Muscle of leg (tissue), 11 donors: ENCODE measurements around the gene HBG2. TPM values are rescaled to one million over a fixed set of nuclear protein-coding genes. Genes with fewer than 3 reads are reported as not detected.

Source experiments
- DNase-seq: peaks from one replicate; pipeline ENCODE4 v3.0.0; 2013
- H3K27ac ChIP-seq: one replicate; pipeline ENCODE4 v1.5.1; 2013; ENCODE audit warnings: mild to moderate bottlenecking, low read length, control low read depth
- H3K27me3 ChIP-seq: one replicate; pipeline ENCODE4 v1.6.1; 2013; ENCODE audit warnings: low read length; ENCODE audit not compliant: control insufficient read depth, insufficient read depth
- H3K36me3 ChIP-seq: one replicate; pipeline ENCODE4 v1.6.1; 2013; ENCODE audit warnings: low read length; ENCODE audit not compliant: control insufficient read depth, insufficient read depth
- H3K4me1 ChIP-seq: one replicate; pipeline ENCODE4 v1.6.1; 2013; ENCODE audit warnings: low read length; ENCODE audit not compliant: control insufficient read depth, insufficient read depth
- H3K4me3 ChIP-seq: one replicate; pipeline ENCODE4 v1.5.1; 2013; ENCODE audit warnings: low read length, control low read depth
- H3K9me3 ChIP-seq: replicated peaks from 2 replicates; pipeline ENCODE4 v1.6.1; 2013; ENCODE audit warnings: low read depth, low read length; ENCODE audit not compliant: control insufficient read depth
- WGBS: methylation state at CpG from one replicate; pipeline ENCODE4 v1.1.5; 2013; ENCODE audit warnings: missing lambda C conversion rate; ENCODE audit not compliant: insufficient coverage; 5-methylcytosine and 5-hydroxymethylcytosine counted together
- polyA plus RNA-seq, 8 donors: library from polyadenylated mRNA; unstranded; fragments of 120-200 nt; gene quantifications; one replicate each; pipeline versions ENCODE4 v1.2.1 to v1.2.3, GENCODE V29; 2013; ENCODE audit warnings: inconsistent platforms in 1 of 8, low replicate concordance in 1 of 8; ENCODE audit not compliant: insufficient read length in 8 of 8, insufficient read depth in 1 of 8
- total RNA-seq: library from RNA; stranded (reverse); fragments of 120-200 nt; gene quantifications from one replicate; pipeline ENCODE4 v1.2.4, GENCODE V29; 2013

The HBG2 gene
- total and polyA plus RNA-seq, 9 donors: 2,843 to 13,943 (median 7,757) TPM

GRCh38 chr11:5242933-5243815 is 11.4 kb downstream of the HBG2 start:
- 53% methylated on average over 4 of the region's 7 CpGs for WGBS
- no peak overlapping the region for H3K4me3 ChIP-seq
- no peaks in the 10 kb centered on the region for H3K36me3 ChIP-seq
- no peaks in the 10 kb centered on the region for H3K27me3 ChIP-seq
- no peak overlapping the region for H3K27ac ChIP-seq
- H3K9me3 ChIP-seq: no peaks in the 10 kb centered on the region
- no peaks in the 10 kb centered on the region for H3K4me1 ChIP-seq
- DNase-seq: no peak

DNA sequence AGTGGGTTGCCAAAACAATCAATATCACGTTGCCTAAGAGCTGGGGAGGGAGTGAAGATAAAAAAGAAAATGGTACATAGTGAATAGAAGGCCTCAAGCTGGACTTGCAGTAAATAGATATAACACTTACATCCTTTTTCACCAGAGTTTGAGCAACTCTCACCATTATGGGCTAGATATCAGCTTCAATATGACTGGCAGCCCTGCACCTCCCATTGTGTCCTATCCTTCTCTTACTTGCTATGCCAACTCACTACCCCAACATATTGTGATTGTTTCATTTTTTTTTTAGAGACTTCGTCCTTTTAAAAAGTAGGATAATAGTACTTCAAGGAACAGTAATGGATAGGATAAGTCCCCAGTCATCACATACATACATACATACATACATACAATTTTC is 12.4 kb downstream of the HBG2 start:
- no peak overlapping the region for H3K4me3 ChIP-seq
- no peaks in the 10 kb centered on the region for H3K36me3 ChIP-seq
- no peaks in the 10 kb centered on the region for H3K4me1 ChIP-seq
- H3K9me3 ChIP-seq: no peaks in the 10 kb centered on the region
- no peak overlapping the region for H3K27ac ChIP-seq
- WGBS: no CpG with 5 or more reads among the region's 2 CpGs
- H3K27me3 ChIP-seq: no peaks in the 10 kb centered on the region
- DNase-seq: no peak

DNA sequence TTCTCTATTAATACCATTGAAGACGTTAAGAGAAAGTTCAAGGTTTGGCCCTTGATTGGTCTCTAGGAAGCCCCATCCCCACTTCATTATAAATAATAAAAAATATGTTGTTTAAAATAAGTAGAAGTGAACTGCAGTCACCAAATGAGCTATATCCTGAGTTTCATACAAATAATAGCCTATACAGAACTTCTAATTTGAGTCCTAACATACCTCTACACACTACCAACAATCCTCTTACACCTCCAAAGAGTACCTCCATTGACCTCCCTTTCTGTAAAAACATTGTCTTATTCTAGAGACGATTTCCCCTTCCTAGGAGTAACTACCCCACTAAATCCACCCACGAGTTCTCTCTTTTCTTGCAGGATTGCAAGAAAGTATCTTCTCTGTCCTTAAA is 13.1 kb downstream of the HBG2 start:
- no peaks in the 10 kb centered on the region for H3K36me3 ChIP-seq
- no peak for DNase-seq
- no peak overlapping the region for H3K27ac ChIP-seq
- no peaks in the 10 kb centered on the region for H3K4me1 ChIP-seq
- H3K4me3 ChIP-seq: no peak overlapping the region
- no peaks in the 10 kb centered on the region for H3K9me3 ChIP-seq
- no peaks in the 10 kb centered on the region for H3K27me3 ChIP-seq
- 71% methylated on average over 1 of the region's 3 CpGs for WGBS

DNA sequence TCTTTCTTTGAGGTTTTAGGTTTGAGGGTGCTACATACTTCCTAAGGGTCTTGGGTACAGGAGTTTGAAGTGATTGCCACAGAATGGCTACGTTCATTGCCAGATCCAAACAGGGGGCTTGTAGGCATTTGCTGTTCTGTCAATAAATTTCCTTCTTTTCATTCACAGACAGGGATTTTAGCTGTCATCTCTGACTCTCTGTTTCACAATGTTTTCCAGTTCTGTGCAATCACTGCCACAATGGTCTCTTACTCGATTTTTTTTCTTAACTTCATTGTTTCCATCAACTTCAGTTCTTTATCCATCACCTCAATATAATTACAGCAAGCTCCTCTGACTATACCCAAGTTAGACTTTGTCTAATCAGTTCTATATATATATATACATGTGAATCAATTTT is 14.1 kb downstream of the HBG2 start:
- Histone ChIP-seq H3K4me3 (no peak overlapping the region), H3K9me3 (no peaks in the 10 kb centered on the region), H3K36me3 (no peaks in the 10 kb centered on the region), H3K4me1 (no peaks in the 10 kb centered on the region), H3K27ac (no peak overlapping the region), H3K27me3 (no peaks in the 10 kb centered on the region)
- WGBS: 80% methylated on average over 1 of the region's 2 CpGs
- DNase-seq: no peak

DNA sequence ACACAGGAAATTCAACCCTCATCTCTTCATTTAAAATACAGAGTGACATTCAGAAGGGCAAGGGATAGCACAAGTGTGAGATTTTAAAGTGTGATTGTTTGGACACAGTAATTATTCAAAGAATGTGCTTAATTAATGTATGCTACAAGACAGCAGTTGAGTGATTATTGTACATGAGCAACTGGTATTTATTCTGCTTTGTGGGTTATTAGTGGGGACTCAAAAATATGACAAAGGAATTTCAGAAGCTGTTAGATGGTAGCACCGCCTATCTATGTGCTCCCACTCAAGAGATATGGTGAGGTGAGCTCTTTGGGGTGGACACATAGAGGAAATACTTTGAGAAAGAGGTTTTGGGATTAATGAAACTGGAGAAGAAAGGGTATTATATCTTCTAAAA is 14.5 kb downstream of the HBG2 start:
- Histone ChIP-seq H3K4me3 (no peak overlapping the region), H3K4me1 (no peaks in the 10 kb centered on the region), H3K27ac (no peak overlapping the region), H3K9me3 (no peaks in the 10 kb centered on the region), H3K27me3 (no peaks in the 10 kb centered on the region), H3K36me3 (no peaks in the 10 kb centered on the region)
- DNase-seq: no peak
- no CpG with 5 or more reads among the region's 1 CpG for WGBS

DNA sequence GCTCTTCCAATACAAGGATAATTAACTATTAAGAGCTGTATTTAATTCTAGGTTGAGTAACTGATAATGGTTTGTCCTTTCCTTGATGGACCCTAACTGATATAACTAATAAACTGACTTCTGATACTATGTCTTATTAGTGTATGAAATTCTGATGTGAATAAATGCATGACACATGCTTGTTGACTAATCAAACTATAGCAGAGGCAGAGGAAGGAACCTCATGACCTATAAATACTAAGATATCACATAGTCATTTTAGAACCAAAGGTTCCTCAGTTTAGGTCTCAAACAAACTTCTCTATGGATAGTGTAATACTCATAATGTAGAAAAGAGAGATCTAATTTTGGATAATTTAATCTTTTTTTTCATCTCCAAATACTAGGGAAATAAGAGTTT is 15.5 kb downstream of the HBG2 start:
- no peak overlapping the region for H3K27ac ChIP-seq
- no peaks in the 10 kb centered on the region for H3K4me1 ChIP-seq
- H3K4me3 ChIP-seq: no peak overlapping the region
- H3K27me3 ChIP-seq: no peaks in the 10 kb centered on the region
- H3K36me3 ChIP-seq: no peaks in the 10 kb centered on the region
- no peak for DNase-seq
- no peaks in the 10 kb centered on the region for H3K9me3 ChIP-seq

- H3K9me3 ChIP-seq: no peaks in the 10 kb centered on the region
- H3K4me1 ChIP-seq: no peaks in the 10 kb centered on the region
- DNase-seq: no peak
- no peak overlapping the region for H3K4me3 ChIP-seq
- no CpG with 5 or more reads among the region's 2 CpGs for WGBS
- no peaks in the 10 kb centered on the region for H3K27me3 ChIP-seq
- no peaks in the 10 kb centered on the region for H3K36me3 ChIP-seq
- no peak overlapping the region for H3K27ac ChIP-seq
Observed at GRCh38 chr11:5238486-5238885, 16.1 kb downstream of the HBG2 start.

- Histone ChIP-seq H3K27me3 (no peaks in the 10 kb centered on the region), H3K36me3 (no peaks in the 10 kb centered on the region), H3K27ac (no peak overlapping the region), H3K4me3 (no peak overlapping the region), H3K9me3 (no peaks in the 10 kb centered on the region), H3K4me1 (no peaks in the 10 kb centered on the region)
- 94% methylated on average over 2 of the region's 2 CpGs for WGBS
- no peak for DNase-seq
Observed at GRCh38 chr11:5237420-5237819, 17.2 kb downstream of the HBG2 start.

DNA sequence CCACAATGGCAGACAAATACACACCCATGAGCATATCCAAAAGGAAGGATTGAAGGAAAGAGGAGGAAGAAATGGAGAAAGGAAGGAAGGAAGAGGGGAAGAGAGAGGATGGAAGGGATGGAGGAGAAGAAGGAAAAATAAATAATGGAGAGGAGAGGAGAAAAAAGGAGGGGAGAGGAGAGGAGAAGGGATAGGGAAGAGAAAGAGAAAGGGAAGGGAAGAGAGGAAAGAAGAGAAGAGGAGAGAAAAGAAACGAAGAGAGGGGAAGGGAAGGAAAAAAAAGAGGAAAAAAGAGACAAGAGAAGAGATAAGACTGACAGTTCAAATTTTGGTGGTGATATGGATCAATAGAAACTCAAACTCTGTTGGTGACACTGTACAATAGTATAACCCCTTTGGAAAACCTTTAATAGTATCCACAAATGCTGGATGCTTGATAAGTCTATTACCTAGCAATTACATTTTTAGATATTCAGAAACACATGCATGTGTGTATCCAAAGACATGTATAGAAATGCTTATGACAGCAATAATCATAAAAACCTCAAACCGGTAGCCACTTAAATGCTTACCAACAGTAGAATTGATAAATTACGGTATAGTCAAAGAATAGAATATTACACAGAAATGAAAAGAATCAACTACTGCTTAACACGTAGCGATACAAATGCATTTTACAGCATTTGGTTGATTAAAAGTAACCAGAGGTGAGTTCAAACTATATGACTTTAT is 19.1 kb downstream of the HBG2 start:
- no peaks in the 10 kb centered on the region for H3K27me3 ChIP-seq
- H3K36me3 ChIP-seq: no peaks in the 10 kb centered on the region
- DNase-seq: no peak
- WGBS: no CpG with 5 or more reads among the region's 5 CpGs
- no peak overlapping the region for H3K27ac ChIP-seq
- H3K4me3 ChIP-seq: no peak overlapping the region
- H3K4me1 ChIP-seq: no peaks in the 10 kb centered on the region
- H3K9me3 ChIP-seq: no peaks in the 10 kb centered on the region

DNA sequence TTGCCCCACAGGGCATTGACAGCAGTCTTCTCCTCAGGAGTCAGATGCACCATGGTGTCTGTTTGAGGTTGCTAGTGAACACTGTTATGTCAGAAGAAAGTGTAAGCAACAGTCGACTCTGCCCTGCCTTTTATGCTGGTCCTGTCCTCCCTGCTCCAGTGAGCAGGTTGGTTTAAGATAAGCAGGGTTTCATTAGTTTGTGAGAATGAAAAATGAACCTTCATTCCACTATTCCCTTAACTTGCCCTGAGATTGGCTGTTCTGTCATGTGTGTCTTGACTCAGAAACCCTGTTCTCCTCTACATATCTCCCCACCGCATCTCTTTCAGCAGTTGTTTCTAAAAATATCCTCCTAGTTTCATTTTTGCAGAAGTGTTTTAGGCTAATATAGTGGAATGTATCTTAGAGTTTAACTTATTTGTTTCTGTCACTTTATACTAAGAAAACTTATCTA is 20.2 kb downstream of the HBG2 start, which contains the start of gene HBD:
Gene HBD, minus strand, starts transcription at position 103 of the 454 bp plus-strand sequence. Its CDS starts 50 bp downstream, at position 53.
- Histone ChIP-seq H3K27me3 (no peaks in the 10 kb centered on the region), H3K4me3 (no peak within 1 kb of the TSS), H3K36me3 (no peaks in the 10 kb centered on the region), H3K9me3 (no peaks in the 10 kb centered on the region), H3K27ac (no peak within 1 kb of the TSS), H3K4me1 (no peaks in the 10 kb centered on the region)
- no CpG with 5 or more reads among the region's 2 CpGs for WGBS
- DNase-seq: no peak
